Tibial nerve (tissue), 4 donors: ENCODE data around the gene CT45A10. TPM values are rescaled to one million over a fixed set of nuclear protein-coding genes. Genes with fewer than 3 reads are reported as not detected.
"Not testable (repeated sequence)": the region's sequence is repeated elsewhere in the genome, so short reads cannot be mapped to it uniquely, and the experiment has no call there.

ENCODE experiments used
- DNase-seq, 2 donors: peaks; one replicate each; pipeline ENCODE4 v3.0.0-alpha.2; 2019; ENCODE audit warnings: low spot score in 2 of 2
- H3K27ac ChIP-seq, 4 donors: fragments of 200-600 bp; sonication (generic) in 3 of 4; one replicate each; pipeline ENCODE4 v1.5.1; 2017 to 2019; ENCODE audit warnings: mild to moderate bottlenecking in 1 of 4
- H3K27me3 ChIP-seq, 2 donors: fragments of 200-600 bp; sonication (generic) in 1 of 2; one replicate each; pipeline versions ENCODE4 v1.5.1 to v1.6.0; 2017 to 2019
- H3K36me3 ChIP-seq, 3 donors: fragments of 200-600 bp; sonication (generic); one replicate each; pipeline ENCODE4 v1.5.1; 2018 to 2019
- H3K4me1 ChIP-seq, 4 donors: fragments of 200-600 bp; sonication (generic) in 3 of 4; one replicate each; pipeline ENCODE4 v1.5.1; 2017 to 2019
- H3K4me3 ChIP-seq, 4 donors: fragments of 200-600 bp; sonication (generic) in 3 of 4; one replicate each; pipeline ENCODE4 v1.5.1; 2017 to 2019; ENCODE audit warnings: mild to moderate bottlenecking in 1 of 4, moderate library complexity in 1 of 4
- H3K9me3 ChIP-seq, 4 donors: fragments of 200-600 bp; sonication (generic) in 3 of 4; one replicate each; pipeline ENCODE4 v1.5.1; 2017 to 2019
- WGBS, 2 donors: methylation state at CpG; one replicate each; pipeline ENCODE4 v1.1.5; 2018; 5-methylcytosine and 5-hydroxymethylcytosine counted together
- total RNA-seq, 4 donors: library from RNA; depleted of rRNA; stranded (reverse); fragments of >200 nt; gene quantifications; one replicate each; pipeline ENCODE4 v1.1.0, GENCODE V29; 2016

The CT45A10 gene
- total RNA-seq, 4 donors from 2014 or later, result not detected

DNA sequence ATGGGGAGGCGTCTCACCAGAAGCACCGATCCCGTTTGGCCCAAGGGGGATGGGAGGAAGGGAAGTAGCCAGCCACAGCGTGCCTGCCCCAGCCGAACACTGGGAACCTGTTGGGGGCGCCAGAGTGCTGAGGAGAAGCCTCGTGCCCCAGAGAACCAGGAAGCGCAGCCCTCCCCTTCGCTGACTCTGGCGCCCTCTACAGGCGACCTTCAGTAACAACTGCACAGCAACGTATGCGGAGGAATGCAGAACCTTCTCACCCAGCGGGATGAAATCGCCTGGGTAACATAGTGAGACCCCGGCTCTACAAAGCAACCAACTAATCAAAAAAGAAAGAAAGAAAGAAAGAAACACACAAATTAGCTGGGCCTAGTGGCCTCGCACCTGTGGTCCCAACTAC lies 56.1 kb downstream of the CT45A10 start, which contains the start of gene CT45A7:
TSS of gene CT45A7 (minus strand) at position 101 of the 400 bp plus-strand sequence. CDS start 3,747 bp downstream, outside the sequence.
- not testable (repeated sequence) for H3K4me1 ChIP-seq, H3K27ac ChIP-seq, H3K9me3 ChIP-seq, H3K36me3 ChIP-seq, H3K4me3 ChIP-seq, DNase-seq, H3K27me3 ChIP-seq
- WGBS, 2 donors, result no CpG with 5 or more reads among the region's 17 CpGs

Other genes starting within 250 kb of the CT45A10 start
- not detected for gene CT45A1, start 179.8 kb downstream of the CT45A10 start, total RNA-seq
- not detected for gene CT45A3, start 125.3 kb downstream of the CT45A10 start, total RNA-seq
- not detected for gene CT45A5, start 107.9 kb downstream of the CT45A10 start, total RNA-seq
- not detected for gene CT45A6, start 90.7 kb downstream of the CT45A10 start, total RNA-seq
- gene CT45A2, start 73.4 kb downstream of the CT45A10 start, total RNA-seq, result not detected
- not detected for gene CT45A7, start 56.2 kb downstream of the CT45A10 start, total RNA-seq
- gene CT45A8, start 38.9 kb downstream of the CT45A10 start, total RNA-seq, result not detected
- not detected for gene CT45A9, start 21.6 kb downstream of the CT45A10 start, total RNA-seq
- not detected for gene SAGE1, start 272 bp upstream of the CT45A10 start, total RNA-seq
- gene MMGT1, start 80.5 kb upstream of the CT45A10 start, total RNA-seq, result 10 to 100 TPM; 24.1 to 31.6 (median 28.3) TPM
- gene SLC9A6, start 92.0 kb upstream of the CT45A10 start, total RNA-seq, result 10 to 100 TPM; 12.9 to 23.9 (median 18.7) TPM